PFSK-1 (cell line): ENCODE data around the gene CHDH.

Source experiments
- POLR2AphosphoS5 ChIP-seq: IDR thresholded peaks from 2 replicates; pipeline ENCODE4 v1.6.1; 2012; ENCODE audit warnings: low read depth, mild to moderate bottlenecking, control low read depth, low read length, moderate library complexity
- TAF1 ChIP-seq: IDR thresholded peaks from 2 replicates; pipeline ENCODE4 v1.6.1; 2012; ENCODE audit warnings: low read length, control low read depth, borderline replicate concordance; ENCODE audit not compliant: insufficient read depth

DNA sequence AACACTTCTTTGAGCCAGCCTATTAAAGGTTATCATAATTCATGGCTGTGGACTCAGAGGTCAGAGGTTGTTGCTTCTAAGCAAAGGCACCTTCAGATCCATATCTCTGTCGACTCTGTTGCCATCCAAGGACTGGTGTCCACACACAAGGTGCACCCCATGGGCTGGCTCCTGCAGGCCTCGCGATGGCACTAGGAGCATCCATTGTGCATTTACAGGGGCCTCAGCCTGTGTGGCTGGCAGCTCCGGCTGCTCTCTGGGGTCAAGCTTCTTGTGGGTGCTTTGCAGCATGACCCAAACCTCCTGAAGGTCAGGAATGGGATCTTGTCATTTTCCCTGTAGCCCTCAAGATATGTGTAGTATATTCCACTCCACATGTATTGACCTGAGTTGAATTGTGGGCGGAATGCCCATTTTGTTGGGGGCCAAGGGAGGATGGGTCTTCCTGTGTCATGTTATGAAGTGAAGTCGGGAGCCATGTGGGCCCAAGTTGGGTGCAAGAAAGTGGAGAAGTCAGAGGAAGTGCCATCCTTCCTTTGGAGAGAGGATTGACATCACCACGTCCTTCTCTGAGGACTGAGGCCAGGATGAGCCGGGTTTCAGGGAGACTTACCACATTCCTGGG, 43.9 kb downstream of the CHDH start:
- TF ChIP-seq POLR2AphosphoS5 (no peak), TAF1 (no peak)
